ENCODE measurements around the gene SH3PXD2A. TPM values are rescaled to one million over a fixed set of nuclear protein-coding genes. Genes with fewer than 3 reads are reported as not detected.

The SH3PXD2A gene
- total RNA-seq, 2 experiments from 2014 or later, result 6.9 to 7.0 TPM

DNA sequence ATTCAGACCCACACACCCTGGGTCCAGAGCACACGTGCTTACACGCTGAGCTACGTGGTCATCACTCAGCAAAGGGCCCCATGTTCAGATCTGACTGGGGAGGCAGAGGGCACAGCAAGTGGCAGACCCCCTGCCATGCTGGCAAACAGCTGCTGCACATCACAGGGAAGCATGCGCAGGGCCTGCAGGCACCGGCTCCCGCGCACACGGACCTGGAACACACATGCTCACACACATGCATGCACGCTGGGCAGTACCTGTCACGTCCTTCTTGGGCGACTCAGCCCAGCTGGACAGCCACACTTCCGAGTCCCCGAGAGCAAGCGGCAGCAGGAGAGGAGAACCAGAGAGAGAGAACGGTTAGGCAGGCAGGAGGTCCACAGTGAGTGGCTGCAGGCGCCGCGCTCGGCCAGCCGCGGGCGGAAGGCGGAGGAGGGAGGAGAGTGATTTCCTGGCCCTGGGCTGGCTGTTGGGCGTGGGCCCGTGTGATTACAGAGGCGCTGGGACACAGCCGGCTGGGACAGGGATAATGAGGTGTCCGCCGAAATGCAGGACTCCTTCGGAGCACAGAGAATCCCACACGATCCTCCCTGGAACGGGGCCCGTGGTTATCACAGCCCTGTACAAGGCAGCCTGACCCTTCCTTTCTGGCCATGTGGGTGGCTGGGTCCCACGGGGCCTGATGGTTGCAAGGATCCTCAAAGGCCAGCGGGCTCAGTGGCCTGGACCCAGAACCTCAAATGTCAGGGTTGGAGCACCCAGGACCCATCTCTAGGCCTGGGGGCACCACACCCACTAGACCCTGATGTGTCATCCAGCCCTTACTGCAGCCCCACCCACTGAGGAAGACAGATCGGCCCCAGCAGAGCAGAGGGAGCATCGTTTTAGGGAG, 186.8 kb downstream of the SH3PXD2A start:
- peak overlapping the region; percentile 4 for H3K4me3 ChIP-seq (ENCODE audit: low read length)
- intact Hi-C loops (cut with DNase I, micrococcal nuclease), result no loop called here
- peak overlapping the region; percentile 83 for H3K4me3 Mint-ChIP-seq
- H3K27ac ChIP-seq (ENCODE audit: low read depth in 1 of 2, low read length in 2 of 2), result no peak overlapping the region
- no peaks in the 10 kb centered on the region for H3K9me3 ChIP-seq (ENCODE audit: control insufficient read depth in 1 of 2, insufficient read depth in 1 of 2, low read length in 2 of 2)
- ATAC-seq (ENCODE audit: poor library complexity) (peak; percentile 63), DNase-seq (peak in 3 of 14 experiments; percentile 18 to 42 (median 38))
- no peaks in the 10 kb centered on the region for H3K9me3 Mint-ChIP-seq
- no peak overlapping the region for H3K27ac Mint-ChIP-seq
- peaks cover 3% of the 10 kb centered on the region for H3K36me3 ChIP-seq (ENCODE audit: insufficient read depth, low read length)
- ChIA-PET POLR2A (no interaction called here), CTCF (interaction anchor here (1.0 kb wide), 1 partner anchor 17 kb away, joined by 4 read pairs; no protein-coding TSS in a partner anchor)
- no peaks in the 10 kb centered on the region for H3K27me3 ChIP-seq (ENCODE audit: control insufficient read depth in 1 of 2, insufficient read depth in 2 of 2, low read length in 2 of 2)
- H3K27me3 Mint-ChIP-seq, result no peaks in the 10 kb centered on the region
- TF ChIP-seq, protein P1, sequence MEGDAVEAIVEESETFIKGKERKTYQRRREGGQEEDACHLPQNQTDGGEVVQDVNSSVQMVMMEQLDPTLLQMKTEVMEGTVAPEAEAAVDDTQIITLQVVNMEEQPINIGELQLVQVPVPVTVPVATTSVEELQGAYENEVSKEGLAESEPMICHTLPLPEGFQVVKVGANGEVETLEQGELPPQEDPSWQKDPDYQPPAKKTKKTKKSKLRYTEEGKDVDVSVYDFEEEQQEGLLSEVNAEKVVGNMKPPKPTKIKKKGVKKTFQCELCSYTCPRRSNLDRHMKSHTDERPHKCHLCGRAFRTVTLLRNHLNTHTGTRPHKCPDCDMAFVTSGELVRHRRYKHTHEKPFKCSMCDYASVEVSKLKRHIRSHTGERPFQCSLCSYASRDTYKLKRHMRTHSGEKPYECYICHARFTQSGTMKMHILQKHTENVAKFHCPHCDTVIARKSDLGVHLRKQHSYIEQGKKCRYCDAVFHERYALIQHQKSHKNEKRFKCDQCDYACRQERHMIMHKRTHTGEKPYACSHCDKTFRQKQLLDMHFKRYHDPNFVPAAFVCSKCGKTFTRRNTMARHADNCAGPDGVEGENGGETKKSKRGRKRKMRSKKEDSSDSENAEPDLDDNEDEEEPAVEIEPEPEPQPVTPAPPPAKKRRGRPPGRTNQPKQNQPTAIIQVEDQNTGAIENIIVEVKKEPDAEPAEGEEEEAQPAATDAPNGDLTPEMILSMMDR (IDR thresholded peaks at IDR 0.05), result no peak
- H3K4me1 ChIP-seq (ENCODE audit: insufficient read depth, low read length), result peaks cover 23% of the 10 kb centered on the region
- peaks cover 29% of the 10 kb centered on the region for H3K4me1 Mint-ChIP-seq (ENCODE audit: low read depth)
- no peaks in the 10 kb centered on the region for H3K36me3 Mint-ChIP-seq (ENCODE audit: low read depth)

DNA sequence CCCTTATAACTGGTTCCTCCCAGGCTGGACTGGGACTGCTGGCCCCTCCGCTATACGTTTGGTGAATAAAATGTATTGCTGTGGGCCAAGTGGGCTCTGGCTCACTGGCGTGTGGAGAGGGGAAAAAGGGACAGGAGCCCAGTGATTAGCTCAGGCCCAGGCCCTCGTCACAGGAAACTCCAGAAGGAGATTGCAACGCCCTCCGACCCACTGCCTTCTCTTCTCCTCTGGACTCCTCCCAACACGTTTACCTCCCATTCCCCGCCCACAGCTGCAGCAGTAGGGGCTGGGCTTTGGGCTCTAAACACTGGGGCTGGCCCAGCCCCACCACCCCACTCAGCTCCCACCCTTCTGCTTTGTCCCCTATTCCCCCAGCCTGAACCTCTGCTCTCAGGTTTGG, 188.0 kb downstream of the SH3PXD2A start:
- ATAC-seq (ENCODE audit: poor library complexity) (no peak), DNase-seq (no peak)
- Histone ChIP-seq H3K36me3 (ENCODE audit: insufficient read depth, low read length) (peaks cover 3% of the 10 kb centered on the region), H3K27ac (ENCODE audit: low read depth in 1 of 2, low read length in 2 of 2) (no peak overlapping the region), H3K9me3 (ENCODE audit: control insufficient read depth in 1 of 2, insufficient read depth in 1 of 2, low read length in 2 of 2) (no peaks in the 10 kb centered on the region), H3K4me1 (ENCODE audit: insufficient read depth, low read length) (peaks cover 31% of the 10 kb centered on the region), H3K4me3 (ENCODE audit: low read length) (no peak overlapping the region), H3K27me3 (ENCODE audit: control insufficient read depth in 1 of 2, insufficient read depth in 2 of 2, low read length in 2 of 2) (no peaks in the 10 kb centered on the region)
- POLR2A ChIA-PET, result interaction anchor here (0.9 kb wide), 1 partner anchor 11 kb away, joined by 3 read pairs; no protein-coding TSS in a partner anchor
- Mint-ChIP-seq H3K36me3 (ENCODE audit: low read depth) (no peaks in the 10 kb centered on the region), H3K4me3 (no peak overlapping the region), H3K27ac (peak overlapping the region; percentile 36), H3K27me3 (no peaks in the 10 kb centered on the region), H3K4me1 (ENCODE audit: low read depth) (peaks cover 34% of the 10 kb centered on the region), H3K9me3 (no peaks in the 10 kb centered on the region)
- CTCF ChIA-PET, result interaction anchor here (1.6 kb wide), 1 partner anchor 19 kb away, joined by 8 read pairs; no protein-coding TSS in a partner anchor
- TF ChIP-seq, protein P1 (IDR thresholded peaks at IDR 0.05), result no peak
- intact Hi-C loops (cut with DNase I, micrococcal nuclease), result no loop called here

DNA sequence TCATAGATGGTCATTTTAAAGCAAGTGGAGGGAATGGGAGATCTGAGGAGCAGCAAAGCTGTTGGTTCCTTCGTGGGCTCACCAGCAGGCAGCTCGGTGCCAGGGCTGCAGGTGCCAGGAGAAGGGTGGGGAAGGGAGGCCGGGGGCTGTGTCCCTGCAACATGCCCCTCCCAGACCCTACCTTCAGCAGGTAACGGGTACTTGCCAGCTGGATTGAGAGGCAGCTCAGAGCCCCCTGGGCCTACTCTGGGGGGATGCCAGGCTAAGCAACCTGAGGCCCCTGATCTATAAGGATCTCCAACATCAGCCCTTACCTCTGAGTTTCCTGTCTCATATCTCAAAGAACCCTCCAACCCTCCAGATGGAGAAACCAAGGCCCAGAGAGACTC, 188.6 kb downstream of the SH3PXD2A start:
- H3K36me3 ChIP-seq (ENCODE audit: insufficient read depth, low read length), result peaks cover 3% of the 10 kb centered on the region
- POLR2A ChIA-PET, result interaction anchor here (1.5 kb wide), 1 partner anchor 11 kb away, joined by 5 read pairs; no protein-coding TSS in a partner anchor

More for the DNA sequence above, 188.6 kb downstream of the SH3PXD2A start:
- DNase-seq (no peak), ATAC-seq (ENCODE audit: poor library complexity) (no peak)
- no peak overlapping the region for H3K4me3 Mint-ChIP-seq
- CTCF ChIA-PET, result interaction anchor here (1.6 kb wide), 1 partner anchor 20 kb away, joined by 8 read pairs; no protein-coding TSS in a partner anchor
- H3K27ac ChIP-seq (ENCODE audit: low read depth in 1 of 2, low read length in 2 of 2), result no peak overlapping the region
- no peaks in the 10 kb centered on the region for H3K27me3 ChIP-seq (ENCODE audit: control insufficient read depth in 1 of 2, insufficient read depth in 2 of 2, low read length in 2 of 2)
- TF ChIP-seq, protein P1 (IDR thresholded peaks at IDR 0.05), result no peak
- H3K9me3 Mint-ChIP-seq, result no peaks in the 10 kb centered on the region
- no peaks in the 10 kb centered on the region for H3K36me3 Mint-ChIP-seq (ENCODE audit: low read depth)
- peaks cover 34% of the 10 kb centered on the region for H3K4me1 Mint-ChIP-seq (ENCODE audit: low read depth)
- no peaks in the 10 kb centered on the region for H3K9me3 ChIP-seq (ENCODE audit: control insufficient read depth in 1 of 2, insufficient read depth in 1 of 2, low read length in 2 of 2)
- no peaks in the 10 kb centered on the region for H3K27me3 Mint-ChIP-seq
- H3K27ac Mint-ChIP-seq, result no peak overlapping the region
- no peak overlapping the region for H3K4me3 ChIP-seq (ENCODE audit: low read length)
- intact Hi-C loops (cut with DNase I, micrococcal nuclease), result no loop called here
- peaks cover 35% of the 10 kb centered on the region for H3K4me1 ChIP-seq (ENCODE audit: insufficient read depth, low read length)
